Natural killer cell (primary cell): ENCODE data around the gene UQCRHL. TPM values are rescaled to one million over a fixed set of nuclear protein-coding genes. Genes with fewer than 3 reads are reported as not detected.

Experiments
- ATAC-seq, 3 donors: fragments of 150-1000 bp in 2 of 3; fragments of 200-7000 bp in 1 of 3; cut with Tn5 transposase; 1 replicate in 1 of 3; 2 replicates in 2 of 3; pipeline ENCODE4 v1.10.0; 2021; ENCODE audit warnings: mild to moderate bottlenecking in 2 of 3, moderate library complexity in 2 of 3
- DNase-seq, 2 donors: peaks; one replicate each; pipeline versions ENCODE4 v3.0.0 to v3.0.0-alpha.2; 2013 to 2021; ENCODE audit warnings: mixed read lengths in 1 of 2
- H3K27ac ChIP-seq: one replicate; pipeline ENCODE4 v1.5.1; 2013; ENCODE audit warnings: mild to moderate bottlenecking, low read length
- H3K27me3 ChIP-seq: one replicate; pipeline ENCODE4 v1.6.1; 2013; ENCODE audit warnings: low read length; ENCODE audit not compliant: control insufficient read depth, insufficient read depth
- H3K36me3 ChIP-seq: one replicate; pipeline ENCODE4 v1.6.1; 2013; ENCODE audit warnings: low read length; ENCODE audit not compliant: control insufficient read depth, insufficient read depth
- H3K4me1 ChIP-seq: one replicate; pipeline ENCODE4 v1.6.1; 2013; ENCODE audit warnings: low read length; ENCODE audit not compliant: control insufficient read depth, insufficient read depth
- H3K4me3 ChIP-seq: one replicate; pipeline ENCODE4 v1.5.1; 2013; ENCODE audit warnings: low read length
- H3K9me3 ChIP-seq: one replicate; pipeline ENCODE4 v1.6.1; 2013; ENCODE audit warnings: low read length; ENCODE audit not compliant: control insufficient read depth, insufficient read depth
- H3K27ac Mint-ChIP-seq, 2 donors: one replicate each; pipeline ENCODE4 v1.8.0; 2022; ENCODE audit warnings: mild to moderate bottlenecking in 2 of 2, mixed read lengths in 2 of 2, moderate library complexity in 1 of 2
- H3K27me3 Mint-ChIP-seq, 2 donors: one replicate each; pipeline ENCODE4 v1.8.0; 2022; ENCODE audit warnings: low read depth in 2 of 2, mixed read lengths in 2 of 2
- H3K36me3 Mint-ChIP-seq: one replicate; pipeline ENCODE4 v1.8.0; 2022; ENCODE audit warnings: mixed read lengths
- H3K4me1 Mint-ChIP-seq, 2 donors: one replicate each; pipeline ENCODE4 v1.8.0; 2022; ENCODE audit warnings: mixed read lengths in 2 of 2
- H3K4me3 Mint-ChIP-seq: one replicate; pipeline ENCODE4 v1.8.0; 2022; ENCODE audit warnings: mild to moderate bottlenecking, moderate library complexity, mixed read lengths
- H3K9me3 Mint-ChIP-seq, 2 donors: one replicate each; pipeline ENCODE4 v1.8.0; 2022; ENCODE audit warnings: mixed read lengths in 2 of 2
- CTCF ChIP-seq: fragments of 200-600 bp; IDR thresholded peaks from one replicate; pipeline ENCODE4 v1.8.0; 2022; ENCODE audit warnings: antibody characterized with exemption
- WGBS: methylation state at CpG from one replicate; pipeline ENCODE4 v1.1.7; 2013; ENCODE audit warnings: missing lambda C conversion rate; ENCODE audit not compliant: insufficient coverage; 5-methylcytosine and 5-hydroxymethylcytosine counted together
- intact Hi-C: fragments of 100-400 bp; cut with micrococcal nuclease; formaldehyde crosslinking; loops from one replicate; pipeline ENCODE4 v1.14.2; 2022
- total RNA-seq, 4 donors: library from RNA; stranded (reverse); fragments of 120-200 nt in 1 of 4; gene quantifications; one replicate each; pipeline versions ENCODE4 v1.2.3 to v1.2.4, GENCODE V29; 2013 to 2022

UQCRHL gene
- total RNA-seq, 3 donors from 2014 or later (not counting 1 experiment from before 2014, with no cell fraction given) = 0.87 to 1.2 (median 1.0) TPM

DNA sequence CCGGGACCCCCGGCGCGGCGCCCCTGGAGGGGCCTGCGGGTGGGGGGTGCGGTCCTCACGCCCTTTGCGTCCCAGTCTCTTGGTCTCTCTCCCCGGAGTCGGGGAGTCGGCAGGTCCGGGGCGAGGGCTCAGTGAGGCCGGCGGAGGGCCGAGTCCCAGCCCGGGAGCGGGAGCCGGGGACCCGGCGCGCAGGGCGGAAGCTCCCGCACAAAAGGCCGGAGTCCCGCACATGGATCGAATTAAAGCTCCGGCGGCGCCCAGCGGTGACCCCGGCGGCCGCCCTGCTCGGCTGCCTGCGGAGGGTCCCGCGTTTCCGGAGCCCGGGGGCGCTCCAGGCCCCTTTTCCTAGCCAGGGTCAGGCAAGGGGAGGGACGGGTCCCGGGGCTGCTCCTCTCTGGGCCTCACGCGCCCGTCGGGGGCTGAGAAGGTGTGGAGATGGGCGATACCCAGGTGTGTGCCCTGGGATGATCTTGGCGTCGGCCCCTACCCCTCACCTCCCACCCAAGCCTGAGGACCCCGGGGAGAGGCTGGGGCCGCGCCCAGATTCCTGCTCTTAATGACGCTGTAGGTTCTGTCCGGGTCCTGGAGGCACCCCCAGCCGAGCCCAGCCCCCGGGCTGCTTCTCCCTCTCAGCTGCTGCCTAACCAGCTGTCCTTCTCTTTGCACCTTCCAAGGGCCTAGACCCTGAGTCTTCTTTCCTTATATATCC, 48.3 kb downstream of the UQCRHL start:
- no peak overlapping the region for H3K4me3 Mint-ChIP-seq
- no peaks in the 10 kb centered on the region for H3K36me3 ChIP-seq
- no peak overlapping the region for H3K4me3 ChIP-seq
- H3K27ac Mint-ChIP-seq = no peak overlapping the region
- H3K4me1 Mint-ChIP-seq = peaks cover 0 to 5% of the 10 kb centered on the region in 2 donors
- H3K27me3 ChIP-seq = peaks cover 28% of the 10 kb centered on the region
- H3K4me1 ChIP-seq = peaks cover 10% of the 10 kb centered on the region
- 3% methylated on average over 55 of the region's 58 CpGs for WGBS
- H3K27me3 Mint-ChIP-seq = peaks cover 32 to 44% of the 10 kb centered on the region in 2 donors
- H3K9me3 Mint-ChIP-seq = no peaks in the 10 kb centered on the region
- H3K36me3 Mint-ChIP-seq = no peaks in the 10 kb centered on the region
- no peak overlapping the region for H3K27ac ChIP-seq
- ATAC-seq (peak in 1 of 3 donors; percentile 43), DNase-seq (peak in 1 of 2 donors; percentile 16)
- H3K9me3 ChIP-seq = no peaks in the 10 kb centered on the region
- TF ChIP-seq CTCF = no peak
- intact Hi-C loops = no loop called here

DNA sequence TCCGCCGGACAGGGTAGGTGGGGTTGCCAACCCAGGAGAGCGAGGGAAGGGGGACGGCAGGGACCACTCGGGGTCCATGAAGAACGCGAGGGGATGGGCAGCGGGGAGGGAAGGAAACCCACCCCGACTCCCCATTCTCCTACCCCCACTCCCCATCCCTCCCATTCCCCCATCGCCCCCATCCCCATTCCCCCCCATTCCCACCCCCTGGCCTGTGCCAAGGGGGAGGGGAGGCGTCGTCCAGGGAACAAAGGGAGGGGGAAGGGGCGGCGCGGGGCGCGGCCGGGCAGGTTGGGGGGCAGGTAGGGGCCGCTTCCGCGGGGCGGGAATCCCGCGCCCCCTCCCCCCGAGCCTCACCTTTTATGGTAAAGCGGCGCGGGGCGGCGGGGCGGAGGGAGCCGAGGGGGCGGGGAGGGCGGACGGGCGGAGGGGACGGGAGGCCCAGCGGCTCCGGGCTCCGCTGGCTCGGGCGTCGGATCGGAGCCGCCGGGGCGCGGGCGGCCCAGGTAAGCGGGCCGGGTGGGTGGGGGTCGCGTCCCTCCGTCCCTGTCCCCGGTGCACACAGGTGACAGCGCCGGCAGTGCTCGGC, 49.0 kb downstream of the UQCRHL start, which contains the start of gene FBLIM1:
Gene FBLIM1, plus strand, starts transcription at position 453 of the 589 bp plus-strand sequence. CDS start 6,189 bp downstream, outside the sequence.
- intact Hi-C loops = no loop called here
- peaks cover 0 to 5% of the 10 kb centered on the region in 2 donors for H3K4me1 Mint-ChIP-seq
- no peaks in the 10 kb centered on the region for H3K36me3 Mint-ChIP-seq
- H3K9me3 Mint-ChIP-seq = no peaks in the 10 kb centered on the region
- ATAC-seq (peak in 1 of 3 donors; percentile 34), DNase-seq (peak in 1 of 2 donors; percentile 21)
- Histone ChIP-seq H3K36me3 (no peaks in the 10 kb centered on the region), H3K4me1 (peaks cover 10% of the 10 kb centered on the region), H3K9me3 (no peaks in the 10 kb centered on the region), H3K4me3 (no peak within 1 kb of the TSS), H3K27me3 (peaks cover 28% of the 10 kb centered on the region), H3K27ac (no peak within 1 kb of the TSS)
- H3K27ac Mint-ChIP-seq = no peak within 1 kb of the TSS
- peak within 1 kb of the TSS; percentile 40 for H3K4me3 Mint-ChIP-seq
- 2% methylated on average over 42 of the region's 58 CpGs for WGBS
- TF ChIP-seq CTCF = no peak
- peaks cover 29 to 43% of the 10 kb centered on the region in 2 donors for H3K27me3 Mint-ChIP-seq

DNA sequence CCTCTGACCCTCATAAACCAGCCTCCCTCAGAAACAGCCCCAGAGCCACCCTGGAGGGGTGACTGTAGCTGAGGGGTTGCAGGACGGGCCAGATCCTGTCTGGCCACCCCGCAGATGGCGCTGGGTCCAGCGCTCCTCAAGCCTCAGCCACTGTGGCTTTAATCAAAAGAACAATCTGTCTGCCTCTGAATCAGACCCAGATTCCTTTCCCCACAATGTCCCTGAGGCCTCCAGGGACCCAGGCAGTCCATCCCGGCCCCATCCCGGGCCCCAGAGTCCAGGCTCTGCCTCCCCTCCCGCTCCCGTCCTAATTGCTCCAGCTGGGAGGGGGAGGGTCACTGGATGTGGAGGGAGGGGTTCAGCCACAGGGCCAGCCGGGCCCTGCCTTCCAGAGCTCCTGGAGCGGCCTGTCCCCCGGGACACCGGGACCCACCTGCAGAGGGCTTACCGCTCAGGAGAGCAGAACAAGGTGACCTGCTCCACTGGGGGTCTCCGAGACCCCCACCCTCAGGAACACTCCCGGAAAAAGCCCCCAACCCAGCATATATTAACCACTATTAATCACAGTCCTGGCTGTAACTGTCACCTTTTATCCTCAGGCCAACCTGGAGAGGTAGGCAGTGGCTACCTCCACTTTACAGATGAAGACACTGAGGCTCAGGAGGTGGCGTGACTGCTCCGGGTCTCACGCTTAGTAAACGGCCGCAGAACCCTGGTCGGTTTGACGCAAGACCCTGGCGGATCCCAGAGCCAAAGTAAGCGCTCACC, 49.7 kb downstream of the UQCRHL start:
- Histone ChIP-seq H3K36me3 (no peaks in the 10 kb centered on the region), H3K4me3 (no peak overlapping the region), H3K9me3 (no peaks in the 10 kb centered on the region), H3K27ac (no peak overlapping the region), H3K27me3 (peaks cover 28% of the 10 kb centered on the region), H3K4me1 (peaks cover 10% of the 10 kb centered on the region)
- peaks cover 0 to 5% of the 10 kb centered on the region in 2 donors for H3K4me1 Mint-ChIP-seq
- H3K27ac Mint-ChIP-seq = no peak overlapping the region
- no peak for DNase-seq
- intact Hi-C loops = no loop called here
- no peaks in the 10 kb centered on the region for H3K9me3 Mint-ChIP-seq
- H3K4me3 Mint-ChIP-seq = peak overlapping the region; percentile 40
- WGBS = 15% methylated on average over 24 of the region's 24 CpGs
- no peak for ATAC-seq
- no peaks in the 10 kb centered on the region for H3K36me3 Mint-ChIP-seq
- no peak for TF ChIP-seq CTCF
- H3K27me3 Mint-ChIP-seq = peaks cover 27 to 43% of the 10 kb centered on the region in 2 donors

Other genes with a start within 250 kb of the UQCRHL start
- gene AGMAT, start 222.6 kb downstream of the UQCRHL start, total RNA-seq = under 1 TPM; 0.42 to 0.66 (median 0.65) TPM
- 10 to 100 TPM; 27.3 to 39.8 (median 34.0) TPM for gene DDI2, start 190.2 kb downstream of the UQCRHL start, total RNA-seq
- gene PLEKHM2, start 123.3 kb downstream of the UQCRHL start, total RNA-seq = 10 to 100 TPM; 47.8 to 61.0 (median 50.9) TPM
- 1 to 10 TPM in 2 of 3 donors, under 1 TPM in 1; 0.73 to 1.8 (median 1.6) TPM for gene SLC25A34, start 71.4 kb downstream of the UQCRHL start, total RNA-seq
- not detected for gene TMEM82, start 65.2 kb downstream of the UQCRHL start, total RNA-seq
- under 1 TPM in 1 of 3 donors, not detected in 2; 0.39 TPM for gene FBLIM1, start 48.9 kb downstream of the UQCRHL start, total RNA-seq
- 100 to 1,000 TPM in 2 of 3 donors, 10 to 100 TPM in 1; 98.1 to 114 (median 105) TPM for gene SPEN, start 40.1 kb upstream of the UQCRHL start, total RNA-seq
- gene ZBTB17, start 168.5 kb upstream of the UQCRHL start, total RNA-seq = 100 to 1,000 TPM in 1 of 3 donors, 10 to 100 TPM in 2; 86.0 to 100 (median 86.9) TPM
- gene SRARP, start 196.6 kb upstream of the UQCRHL start, total RNA-seq = not detected
- not detected for gene HSPB7, start 210.4 kb upstream of the UQCRHL start, total RNA-seq
- under 1 TPM in 2 of 3 donors, not detected in 1; 0.16 to 0.33 TPM for gene CLCNKA, start 214.4 kb upstream of the UQCRHL start, total RNA-seq
- gene CLCNKB, start 236.1 kb upstream of the UQCRHL start, total RNA-seq = not detected